ENCODE data around the gene KRT86. TPM values are rescaled to one million over a fixed set of nuclear protein-coding genes. Genes with fewer than 3 reads are reported as not detected.
"Not testable (repeated sequence)": the region's sequence is repeated elsewhere in the genome, so short reads cannot be mapped to it uniquely, and the experiment has no call there.

KRT86 gene
- polyA plus RNA-seq, 4 donors: 0.08 to 0.25 TPM; not detected in 2

DNA sequence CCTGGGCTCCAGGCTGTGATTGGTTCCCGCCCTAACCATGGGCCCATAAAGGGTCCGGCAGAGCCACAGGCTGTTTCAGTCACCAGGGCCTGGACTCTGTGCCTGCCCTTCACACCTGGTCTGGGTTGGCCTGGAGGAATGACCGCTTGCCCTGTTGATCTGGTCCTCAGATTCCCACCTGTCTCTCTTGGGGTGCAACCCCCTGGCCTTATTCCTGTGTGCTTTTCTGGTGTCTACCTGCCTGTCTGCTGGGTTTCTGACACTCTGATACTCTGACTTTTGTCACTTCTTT is 49.7 kb downstream of the KRT86 start:
- DNase-seq (ENCODE audit: low read depth in 4 of 4, low spot score in 2 of 4): no peak

DNA sequence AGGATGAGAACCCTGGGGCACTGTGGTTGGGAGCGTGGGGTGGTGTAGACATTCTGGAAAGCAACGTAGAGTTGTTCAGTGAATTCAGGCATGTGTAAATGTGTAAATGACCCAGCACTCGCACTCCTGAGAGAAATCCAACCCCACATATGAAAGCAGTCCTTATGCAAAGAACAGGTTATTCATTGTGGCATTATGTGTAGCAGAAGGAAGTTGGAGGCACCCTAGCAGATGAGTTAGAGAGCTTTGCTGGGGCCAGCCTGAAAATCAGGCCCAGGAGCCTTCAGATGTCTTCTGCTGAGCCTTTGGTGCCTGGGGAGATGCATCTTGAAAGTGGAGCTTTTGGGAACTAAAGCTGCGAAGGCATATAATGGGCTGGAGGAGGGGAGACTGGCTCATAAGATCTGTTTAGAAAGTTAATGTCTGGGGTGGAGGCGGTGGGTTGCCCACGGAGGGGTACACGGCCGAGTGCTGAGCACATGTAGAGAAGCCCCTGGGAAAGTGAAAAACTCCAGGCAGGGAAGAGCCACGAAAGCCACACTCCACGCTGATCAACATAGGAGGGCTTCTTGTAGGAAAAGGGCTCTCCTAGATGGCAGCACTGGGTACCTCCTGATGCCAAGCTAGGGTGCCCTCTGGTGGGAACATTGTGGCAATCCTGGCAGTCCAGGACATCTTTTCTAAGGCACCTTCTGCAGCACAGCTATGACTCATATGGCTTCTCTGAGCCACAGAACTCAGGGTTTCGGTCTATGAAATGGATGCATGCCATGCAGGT is 52.8 kb downstream of the KRT86 start:
- DNase-seq (ENCODE audit: low read depth in 4 of 4, low spot score in 2 of 4): peak in 3 of 4 donors; percentile 19 to 56 (median 41)

DNA sequence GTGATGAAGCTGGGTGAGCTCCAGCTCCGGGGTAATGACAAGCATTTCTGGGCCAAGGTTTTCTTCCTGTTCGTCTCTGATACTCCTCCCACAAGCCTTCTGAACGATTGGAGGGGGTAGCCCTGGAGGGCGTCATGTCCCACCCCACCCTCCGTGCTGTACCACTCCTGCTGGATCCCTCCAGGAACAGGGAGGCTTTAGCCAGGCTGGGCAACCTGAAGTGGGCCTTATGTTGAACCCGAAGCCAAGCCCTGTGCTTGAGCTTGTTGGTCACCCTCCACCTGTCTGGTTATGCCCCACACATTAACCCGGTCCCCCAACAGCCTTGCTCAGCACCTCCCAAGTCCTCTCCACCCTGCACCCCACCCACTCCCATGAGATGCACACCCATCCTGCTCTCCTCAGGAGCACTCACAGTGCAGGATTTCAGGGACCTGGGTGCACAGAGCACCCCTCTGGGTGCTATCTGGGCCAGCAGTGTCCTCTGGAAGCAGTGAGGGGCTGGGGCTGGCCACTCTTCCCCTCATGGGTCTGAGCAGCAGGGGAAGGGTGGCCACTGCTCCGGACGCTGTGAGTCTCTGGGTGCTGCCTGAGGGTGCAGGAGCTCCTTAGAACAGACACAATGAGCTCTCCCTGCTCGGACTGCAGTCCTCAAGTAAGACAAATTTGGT is 53.5 kb downstream of the KRT86 start:
- DNase-seq (ENCODE audit: low read depth in 4 of 4, low spot score in 2 of 4): no peak

DNA sequence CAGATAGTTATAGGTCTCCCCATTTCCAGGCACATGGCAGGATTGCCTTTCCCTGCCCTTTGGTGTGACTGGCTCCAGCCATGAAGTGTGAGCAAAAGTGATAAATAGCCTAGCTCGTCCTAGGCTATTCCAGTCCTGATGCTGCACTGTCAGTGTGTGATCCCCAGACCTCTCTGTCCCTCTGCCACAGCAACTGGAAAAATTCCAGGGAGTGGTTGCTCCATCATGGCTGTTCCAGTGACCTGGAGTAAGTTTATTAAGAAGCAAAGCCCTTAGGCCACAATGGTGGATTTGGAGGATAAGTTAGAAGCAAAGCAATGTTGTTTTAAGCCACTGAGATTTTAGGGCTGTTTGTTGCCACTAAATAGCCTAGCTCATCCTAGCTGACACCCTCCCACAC is 56.6 kb downstream of the KRT86 start:
- DNase-seq (ENCODE audit: low read depth in 4 of 4, low spot score in 2 of 4): no peak

DNA sequence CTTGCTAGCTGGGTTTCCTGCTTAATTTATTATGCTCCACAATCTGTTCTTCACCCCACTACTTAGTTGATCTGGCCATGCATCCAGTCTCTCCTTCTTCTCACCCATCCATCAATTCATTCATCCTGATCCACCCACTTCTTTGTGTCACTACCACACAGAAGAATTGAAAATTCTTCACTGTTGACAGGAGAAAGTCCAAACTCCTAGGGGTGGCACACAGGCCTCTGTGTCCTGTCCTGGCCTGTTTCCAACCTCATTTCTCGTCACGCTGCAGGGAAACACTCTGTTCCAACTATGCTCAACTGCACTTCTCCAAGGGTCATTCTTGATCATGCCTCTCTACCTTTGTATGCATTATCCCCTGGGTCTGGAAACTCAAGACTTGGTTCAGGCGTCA is 57.4 kb downstream of the KRT86 start:
- DNase-seq (ENCODE audit: low read depth in 4 of 4, low spot score in 2 of 4): no peak

DNA sequence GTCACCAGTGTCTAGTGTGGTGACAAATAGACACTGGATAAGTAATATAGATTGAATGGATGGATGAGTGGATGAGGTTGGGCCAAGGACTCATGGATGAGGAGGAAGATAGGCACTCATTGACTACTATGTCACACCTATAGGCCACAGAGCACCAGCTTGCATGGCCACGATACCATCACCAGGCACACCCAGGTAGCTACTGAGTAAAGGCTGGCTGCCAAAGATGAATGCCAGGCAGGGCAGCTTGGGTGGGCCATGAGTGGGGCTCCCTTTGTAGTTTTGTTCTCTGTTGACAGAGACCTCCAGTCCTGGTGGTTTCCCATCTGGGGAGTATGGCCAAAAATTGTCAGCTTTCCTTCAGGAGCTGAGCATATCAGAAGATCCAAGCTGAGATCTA is 57.9 kb downstream of the KRT86 start:
- DNase-seq (ENCODE audit: low read depth in 4 of 4, low spot score in 2 of 4): no peak

DNA sequence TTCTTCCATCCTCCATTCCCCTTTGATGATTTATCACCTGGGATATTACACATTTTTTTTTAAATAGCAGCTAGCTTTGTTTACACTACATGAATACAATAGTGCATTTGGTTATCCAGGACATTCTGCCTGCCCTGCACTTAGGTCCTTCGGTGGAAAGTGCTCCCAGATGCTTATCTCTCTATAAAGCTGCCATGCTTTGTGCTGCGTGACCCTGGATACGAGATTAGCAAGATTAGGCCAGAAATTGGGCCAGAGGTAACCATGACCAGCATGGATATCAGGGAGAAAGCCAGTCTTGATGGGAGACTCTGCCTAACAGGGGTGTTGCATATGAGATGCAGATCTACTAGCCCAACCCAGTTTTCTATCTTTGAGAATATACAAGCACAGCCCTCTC is 58.9 kb downstream of the KRT86 start:
- no peak for DNase-seq (ENCODE audit: low read depth in 4 of 4, low spot score in 2 of 4)

DNA sequence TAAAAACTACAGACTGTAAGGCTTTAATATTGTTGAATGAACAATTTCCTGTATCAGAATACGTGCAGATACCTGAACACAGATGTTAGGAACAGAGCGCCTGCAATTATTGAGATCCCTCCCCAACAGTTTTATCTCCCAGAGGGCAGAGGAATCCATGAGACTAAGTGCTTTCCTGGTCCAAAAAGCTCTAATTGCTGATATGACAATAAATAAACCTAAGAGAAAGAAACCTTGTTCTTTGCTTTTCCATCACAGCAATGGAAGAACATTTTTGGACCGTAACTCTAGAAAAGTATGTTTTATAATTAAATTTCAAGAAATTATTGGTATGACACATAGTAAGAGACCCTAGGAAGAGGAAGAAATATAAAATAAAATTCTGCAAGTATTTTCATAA is 59.7 kb downstream of the KRT86 start:
- DNase-seq (ENCODE audit: low read depth in 4 of 4, low spot score in 2 of 4): no peak

DNA sequence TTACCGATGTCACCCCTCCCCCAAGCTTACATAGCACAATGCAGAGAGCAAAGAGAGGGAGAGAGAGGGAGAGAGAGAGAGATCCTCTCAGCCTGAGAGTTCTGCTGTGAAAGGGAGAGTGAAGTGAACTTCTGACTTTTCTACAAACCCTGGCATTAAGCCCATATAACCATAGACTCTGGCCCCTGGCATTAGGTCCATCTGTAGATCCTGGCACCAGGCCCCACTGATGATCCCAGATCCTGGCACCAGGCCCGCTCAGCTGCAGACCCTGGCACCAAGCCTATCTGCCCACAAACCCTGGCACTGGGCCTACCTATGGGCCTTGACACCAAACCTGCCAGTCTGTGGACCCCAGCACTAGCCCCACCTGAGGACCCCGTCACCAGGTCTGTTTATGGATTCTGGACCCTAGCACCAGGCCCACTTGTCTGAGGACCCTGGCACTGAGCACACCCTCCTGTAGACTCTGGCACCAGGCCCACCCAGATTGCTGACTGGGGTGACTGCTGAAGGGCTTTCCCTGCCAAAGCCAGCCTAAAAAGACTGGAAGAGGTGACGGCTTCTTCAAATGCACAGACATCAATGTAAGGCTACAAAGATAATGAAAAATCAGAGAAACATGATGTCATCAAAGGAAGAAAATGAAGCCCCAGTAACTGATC is 61.3 kb downstream of the KRT86 start:
- no peak for DNase-seq (ENCODE audit: low read depth in 4 of 4, low spot score in 2 of 4)

DNA sequence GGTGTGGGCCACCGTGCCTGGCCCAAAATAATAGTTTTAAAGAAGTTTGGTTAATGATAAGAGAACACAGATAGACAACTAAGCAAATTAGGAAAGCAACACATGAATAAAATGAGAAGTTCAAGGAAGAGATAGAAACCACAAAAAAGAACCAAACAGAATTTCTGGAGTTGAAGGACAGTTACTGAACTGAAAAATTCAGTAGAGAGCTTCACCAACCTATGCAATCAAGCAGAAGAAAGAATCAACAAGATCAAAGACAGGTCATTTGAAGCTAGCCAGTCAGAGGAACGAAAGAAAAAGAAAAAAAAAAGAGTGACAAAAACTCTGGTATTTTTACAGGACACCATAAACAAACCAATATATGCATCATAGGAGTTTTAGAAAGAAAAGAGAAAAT is 62.2 kb downstream of the KRT86 start:
- no peak for DNase-seq (ENCODE audit: low read depth in 4 of 4, low spot score in 2 of 4)

DNA sequence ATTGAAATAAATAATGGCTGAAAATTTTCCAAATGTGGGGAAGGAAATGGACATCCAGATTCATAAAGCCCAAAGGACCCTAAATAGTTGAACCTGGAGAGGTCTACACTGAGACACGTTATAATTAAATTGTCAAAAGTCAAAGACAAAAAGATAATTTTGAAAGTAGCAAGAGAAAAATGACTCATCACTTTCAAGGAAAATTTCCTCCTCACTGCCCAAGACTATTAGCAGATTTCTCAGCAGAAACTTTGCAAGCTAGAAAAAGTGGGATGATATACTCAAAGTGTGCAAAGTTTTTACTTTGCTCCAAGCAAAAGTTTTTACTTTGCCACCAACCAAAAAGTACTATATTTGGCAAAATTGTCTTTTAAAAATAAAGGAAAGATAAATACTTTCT is 62.6 kb downstream of the KRT86 start:
- DNase-seq (ENCODE audit: low read depth in 4 of 4, low spot score in 2 of 4): no peak

DNA sequence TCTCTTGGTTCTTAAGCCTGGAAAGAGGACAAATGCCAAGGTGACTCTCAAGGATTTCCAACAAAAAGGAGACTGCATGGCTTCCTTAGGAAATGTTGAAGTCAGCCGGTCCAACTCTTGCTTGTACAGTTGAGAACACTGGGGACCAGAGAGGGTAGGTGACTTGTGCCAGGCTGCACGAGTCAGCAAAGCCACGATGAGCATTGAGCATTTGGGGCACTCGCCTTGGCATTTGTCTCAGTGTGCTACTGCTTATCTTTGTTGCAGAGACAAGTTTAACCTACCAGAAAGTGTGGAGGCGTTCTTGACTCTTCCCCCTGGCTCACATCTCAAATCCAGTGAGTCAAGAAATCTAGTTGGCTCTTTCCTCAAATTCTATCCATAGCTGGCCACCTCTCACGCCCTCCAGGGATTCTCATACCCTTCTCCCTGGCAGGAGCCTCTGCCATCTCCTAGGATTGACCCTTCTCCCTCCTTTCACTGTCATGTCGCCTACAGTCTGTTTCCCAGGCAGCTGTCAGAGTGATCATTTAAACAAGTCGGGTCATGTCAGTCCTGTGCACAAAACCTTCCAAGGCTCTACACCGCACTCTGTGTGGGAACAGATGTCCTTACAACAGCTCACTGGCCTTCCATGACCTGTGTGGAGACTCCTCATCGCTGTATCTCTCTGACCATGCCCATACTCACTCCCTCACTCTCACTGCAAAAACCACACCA is 64.0 kb downstream of the KRT86 start:
- no peak for DNase-seq (ENCODE audit: low read depth in 4 of 4, low spot score in 2 of 4)

DNA sequence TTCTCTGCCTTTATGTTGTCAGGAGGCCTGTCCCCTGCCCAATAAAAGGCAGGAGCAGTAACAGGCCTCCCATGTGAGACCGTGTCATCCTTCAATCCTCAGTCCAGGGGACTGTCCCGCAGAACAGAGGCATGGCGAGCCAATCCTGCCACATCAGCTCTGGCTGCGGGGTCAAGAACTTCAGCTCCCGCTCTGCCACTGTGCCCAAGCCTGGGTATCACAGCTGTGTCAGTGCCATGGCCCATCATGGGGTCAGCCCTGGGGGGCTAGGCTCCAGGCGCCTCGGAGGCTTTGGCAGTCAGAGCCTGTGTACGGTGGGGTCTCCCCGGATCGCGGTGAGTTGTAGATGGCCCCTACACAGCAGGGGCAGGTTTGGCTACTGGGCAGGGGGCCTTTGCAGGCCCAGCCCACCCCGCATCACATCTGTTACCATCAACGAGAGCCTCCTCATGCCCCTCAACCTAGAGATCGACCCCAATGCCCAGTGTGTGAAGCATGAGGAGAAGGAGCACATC is 66.7 kb downstream of the KRT86 start:
- no peak for DNase-seq (ENCODE audit: low read depth in 4 of 4, low spot score in 2 of 4)

DNA sequence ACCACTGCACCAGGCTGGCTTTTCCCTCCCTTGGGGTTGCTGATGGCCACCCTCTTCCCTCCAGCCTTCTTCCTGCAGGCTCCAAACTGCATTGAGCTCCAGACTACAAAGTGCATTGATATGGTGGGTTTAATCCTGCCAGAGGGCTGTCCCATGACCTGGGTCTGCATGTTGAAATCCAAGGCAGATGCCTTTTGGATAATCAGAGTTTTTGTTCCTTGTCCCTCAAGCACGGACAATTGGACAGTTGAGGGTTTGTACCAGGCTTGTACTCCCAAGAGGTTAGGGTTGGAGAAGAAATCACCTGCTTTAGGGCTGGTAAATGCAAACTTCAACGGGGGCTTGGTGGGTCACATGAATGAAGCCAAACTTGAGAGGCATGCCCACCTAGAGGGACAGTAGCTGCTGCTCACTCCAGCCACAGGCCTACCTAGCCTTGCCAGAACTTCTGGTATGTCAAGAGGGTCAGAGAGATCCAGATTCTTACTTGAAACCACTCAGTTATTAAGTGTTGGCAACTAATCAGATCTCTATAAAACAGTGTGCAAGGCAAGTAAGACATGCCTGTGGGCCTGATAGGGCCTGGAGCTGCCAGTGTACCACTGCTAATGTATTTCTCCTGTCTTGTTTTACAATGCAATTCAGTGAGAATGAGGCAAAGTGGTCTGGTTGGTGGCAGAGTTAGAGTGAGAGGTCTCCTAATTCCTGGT is 68.5 kb downstream of the KRT86 start:
- DNase-seq (ENCODE audit: low read depth in 4 of 4, low spot score in 2 of 4): no peak

DNA sequence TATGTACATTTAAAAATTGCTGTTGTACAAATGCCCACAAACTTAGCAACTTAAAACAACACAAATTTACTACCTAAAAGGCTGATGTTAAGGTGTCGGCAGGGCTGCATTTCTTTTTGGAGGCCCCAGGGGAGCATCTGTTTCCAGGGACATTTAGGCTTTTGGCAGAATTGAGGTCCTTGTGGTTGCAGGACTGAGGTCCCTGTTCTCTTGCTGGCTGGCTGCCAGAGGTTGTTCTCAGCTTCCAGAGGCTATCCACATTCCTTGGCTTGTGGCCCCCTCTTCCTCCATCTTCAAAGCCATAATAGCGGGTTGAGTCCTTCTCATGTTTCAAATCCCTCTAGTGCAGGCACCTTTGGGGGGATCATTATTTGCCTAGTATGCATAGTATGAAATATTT is 69.1 kb downstream of the KRT86 start:
- no peak for DNase-seq (ENCODE audit: low read depth in 4 of 4, low spot score in 2 of 4)

DNA sequence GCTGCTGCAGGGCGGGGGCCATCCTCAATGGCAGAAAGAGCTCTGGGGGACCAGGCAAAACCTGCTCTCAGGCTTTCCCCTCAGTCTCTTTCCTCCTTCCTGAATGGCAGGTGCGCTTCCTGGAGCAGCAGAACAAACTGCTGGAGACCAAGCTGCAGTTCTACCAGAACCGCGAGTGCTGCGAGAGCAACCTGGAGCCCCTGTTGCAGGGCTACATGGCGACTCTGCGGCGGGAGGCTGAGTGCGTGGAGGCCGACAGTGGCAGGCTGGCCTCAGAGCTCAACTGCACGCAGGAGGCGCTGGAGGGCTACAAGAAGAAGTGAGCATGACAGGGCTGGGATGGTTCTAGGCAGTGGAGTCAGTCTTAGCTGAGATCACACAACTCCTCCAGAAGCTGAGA is 69.7 kb downstream of the KRT86 start:
- no peak for DNase-seq (ENCODE audit: low read depth in 4 of 4, low spot score in 2 of 4)

DNA sequence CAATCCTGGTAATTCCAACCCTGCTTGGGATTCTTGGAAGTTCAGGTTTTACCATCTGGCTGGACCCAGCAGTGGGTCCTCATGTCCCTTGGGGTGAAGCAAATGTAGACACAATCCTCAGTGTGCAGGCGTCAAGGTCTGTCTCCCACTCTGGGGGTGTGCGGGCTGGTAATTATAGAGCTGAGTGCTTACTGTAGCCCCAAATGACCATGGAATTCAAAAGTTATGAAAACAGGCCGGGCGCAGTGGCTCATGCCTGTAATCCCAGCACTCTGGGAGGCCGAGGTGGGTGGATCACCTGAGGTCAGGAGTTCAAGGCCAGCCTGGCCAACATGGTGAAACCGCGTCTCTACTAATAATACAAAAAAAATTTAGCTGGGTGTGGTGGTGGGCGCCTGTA is 70.6 kb downstream of the KRT86 start:
- not testable (repeated sequence) for DNase-seq (ENCODE audit: low read depth in 4 of 4, low spot score in 2 of 4)

DNA sequence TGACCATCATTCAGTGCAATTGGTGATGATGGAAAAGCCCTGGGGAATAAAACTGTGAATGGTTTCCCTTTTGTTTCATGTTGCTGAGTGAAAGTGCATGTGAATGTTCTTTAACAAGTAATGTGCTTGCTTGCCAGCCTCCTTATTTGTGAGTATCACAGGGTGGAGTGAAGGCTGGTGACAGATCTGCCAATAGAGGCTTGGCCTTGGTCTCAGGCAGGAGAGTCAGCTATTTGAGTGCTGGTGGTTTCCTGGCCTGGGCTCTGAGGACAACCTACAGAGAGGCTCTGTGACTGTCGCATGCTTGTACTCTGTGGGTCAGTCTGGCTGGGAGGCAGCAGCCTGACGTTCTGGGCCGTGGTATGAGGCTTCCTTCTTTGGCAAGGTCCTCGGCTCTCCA is 72.1 kb downstream of the KRT86 start:
- no peak for DNase-seq (ENCODE audit: low read depth in 4 of 4, low spot score in 2 of 4)

DNA sequence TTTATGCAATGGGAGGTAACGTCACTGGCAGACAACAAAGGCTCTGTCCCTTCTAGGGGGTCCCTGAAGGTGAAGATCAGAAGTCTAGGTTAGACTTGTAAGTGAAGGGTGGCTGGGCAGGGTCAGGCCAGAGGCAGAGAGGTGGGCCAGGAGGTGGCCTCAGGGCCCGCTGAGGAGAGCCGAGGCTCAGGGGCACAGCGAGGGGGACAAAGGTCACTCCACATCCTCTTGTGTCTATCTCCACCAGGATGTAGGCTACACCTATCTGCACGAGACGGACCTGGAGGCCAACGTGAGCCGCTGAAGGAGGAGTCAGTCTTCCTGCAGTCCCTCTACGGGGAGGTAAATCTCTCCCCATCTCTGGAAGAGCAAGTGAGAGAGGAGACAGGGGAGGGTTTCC is 72.6 kb downstream of the KRT86 start:
- no peak for DNase-seq (ENCODE audit: low read depth in 4 of 4, low spot score in 2 of 4)
